Measurements from ENCODE around the gene HAUS2. TPM values are rescaled to one million over a fixed set of nuclear protein-coding genes. Genes with fewer than 3 reads are reported as not detected.

Gene HAUS2
- total RNA-seq, 3 donors from 2014 or later (not counting 1 experiment from before 2014, with no cell fraction given) = 24.9 to 26.2 (median 26.1) TPM

DNA sequence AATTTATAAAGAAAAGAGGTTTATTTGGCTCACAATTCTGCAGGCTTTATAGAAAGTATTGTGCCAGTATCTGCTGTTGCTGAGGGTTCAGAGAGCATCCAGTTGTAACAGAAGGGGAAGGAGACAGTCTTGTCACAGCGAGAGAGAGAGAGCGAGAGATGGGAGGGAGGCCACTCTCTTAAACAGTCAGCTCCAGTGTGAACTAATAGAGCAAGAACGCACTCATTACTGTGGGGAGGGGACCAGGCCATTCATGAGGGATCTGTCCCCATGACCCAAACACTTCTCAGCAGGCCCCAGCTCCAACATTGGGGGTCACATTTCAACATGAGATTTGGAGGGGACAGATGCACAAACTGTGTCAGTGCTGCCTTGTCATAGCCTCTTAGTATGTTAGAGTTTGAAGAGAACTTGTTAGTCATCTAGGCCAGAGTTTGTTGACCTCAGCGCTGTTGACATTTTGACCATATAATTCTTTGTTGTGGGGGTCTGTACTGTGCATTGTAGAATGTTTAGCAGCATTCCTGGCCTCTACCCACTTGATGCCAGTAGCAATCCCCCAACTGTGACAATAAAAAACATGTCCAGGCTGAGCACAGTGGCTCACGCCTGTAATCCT is 42.1 kb downstream of the HAUS2 start:
- no peak overlapping the region for H3K27ac ChIP-seq (ENCODE audit: low read length)
- peaks cover 6% of the 10 kb centered on the region for H3K36me3 ChIP-seq (ENCODE audit: control insufficient read depth, insufficient read depth, low read length)
- no peaks in the 10 kb centered on the region for H3K27me3 ChIP-seq (ENCODE audit: control insufficient read depth, insufficient read depth, low read length)
- Mint-ChIP-seq H3K36me3 (no peaks in the 10 kb centered on the region), H3K27me3 (ENCODE audit: low read depth in 2 of 2) (no peaks in the 10 kb centered on the region), H3K9me3 (no peaks in the 10 kb centered on the region), H3K4me1 (peaks cover 0 to 3% of the 10 kb centered on the region in 2 donors), H3K4me3 (no peak overlapping the region), H3K27ac (no peak overlapping the region)
- intact Hi-C loops (cut with micrococcal nuclease) = no loop called here
- H3K9me3 ChIP-seq (ENCODE audit: control insufficient read depth, insufficient read depth, low read length) = no peaks in the 10 kb centered on the region
- 98% methylated on average over 4 of the region's 5 CpGs for WGBS (ENCODE audit: insufficient coverage)
- ATAC-seq = no peak
- DNase-seq = no peak
- TF ChIP-seq, protein P1, sequence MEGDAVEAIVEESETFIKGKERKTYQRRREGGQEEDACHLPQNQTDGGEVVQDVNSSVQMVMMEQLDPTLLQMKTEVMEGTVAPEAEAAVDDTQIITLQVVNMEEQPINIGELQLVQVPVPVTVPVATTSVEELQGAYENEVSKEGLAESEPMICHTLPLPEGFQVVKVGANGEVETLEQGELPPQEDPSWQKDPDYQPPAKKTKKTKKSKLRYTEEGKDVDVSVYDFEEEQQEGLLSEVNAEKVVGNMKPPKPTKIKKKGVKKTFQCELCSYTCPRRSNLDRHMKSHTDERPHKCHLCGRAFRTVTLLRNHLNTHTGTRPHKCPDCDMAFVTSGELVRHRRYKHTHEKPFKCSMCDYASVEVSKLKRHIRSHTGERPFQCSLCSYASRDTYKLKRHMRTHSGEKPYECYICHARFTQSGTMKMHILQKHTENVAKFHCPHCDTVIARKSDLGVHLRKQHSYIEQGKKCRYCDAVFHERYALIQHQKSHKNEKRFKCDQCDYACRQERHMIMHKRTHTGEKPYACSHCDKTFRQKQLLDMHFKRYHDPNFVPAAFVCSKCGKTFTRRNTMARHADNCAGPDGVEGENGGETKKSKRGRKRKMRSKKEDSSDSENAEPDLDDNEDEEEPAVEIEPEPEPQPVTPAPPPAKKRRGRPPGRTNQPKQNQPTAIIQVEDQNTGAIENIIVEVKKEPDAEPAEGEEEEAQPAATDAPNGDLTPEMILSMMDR (IDR thresholded peaks at IDR 0.05) = no peak
- H3K4me1 ChIP-seq (ENCODE audit: control insufficient read depth, insufficient read depth, low read length) = no peaks in the 10 kb centered on the region
- H3K4me3 ChIP-seq (ENCODE audit: low read length) = no peak overlapping the region

DNA sequence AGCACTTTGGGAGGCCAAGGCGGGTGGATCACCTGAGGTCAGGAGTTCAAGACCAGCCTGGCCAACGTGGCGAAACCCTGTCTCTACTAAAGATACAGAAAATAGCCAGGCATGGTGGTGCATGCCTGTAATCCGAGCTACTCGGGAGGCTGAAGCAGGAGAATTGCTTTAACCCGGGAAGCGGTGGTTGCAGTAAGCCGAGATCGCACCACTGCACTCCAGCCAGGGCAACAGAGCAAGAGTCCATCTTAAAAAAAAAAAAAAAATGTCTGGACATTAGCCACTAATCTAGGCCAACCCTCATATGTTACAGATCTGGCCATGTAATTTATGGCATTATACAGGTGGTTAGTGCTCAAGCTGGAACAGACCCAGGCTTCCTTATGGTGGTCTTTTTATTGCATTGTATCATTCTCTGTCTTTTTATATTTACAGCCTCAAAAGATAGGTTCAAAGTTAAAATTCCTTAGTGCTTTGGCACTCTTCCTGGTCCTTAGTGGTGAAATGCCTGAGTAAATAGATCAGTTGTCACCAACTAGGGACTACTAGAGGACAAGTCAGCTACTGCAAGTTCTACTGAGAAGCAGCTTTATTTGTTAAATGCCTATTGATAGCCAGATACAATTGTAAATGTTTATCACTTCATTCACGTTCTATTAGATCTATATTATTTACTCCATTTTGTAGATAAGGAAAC is 42.7 kb downstream of the HAUS2 start:
- peak in 1 of 2 donors; percentile 21 for DNase-seq
- Histone ChIP-seq H3K27ac (ENCODE audit: low read length) (no peak overlapping the region), H3K4me3 (ENCODE audit: low read length) (no peak overlapping the region), H3K27me3 (ENCODE audit: control insufficient read depth, insufficient read depth, low read length) (no peaks in the 10 kb centered on the region), H3K9me3 (ENCODE audit: control insufficient read depth, insufficient read depth, low read length) (no peaks in the 10 kb centered on the region), H3K4me1 (ENCODE audit: control insufficient read depth, insufficient read depth, low read length) (no peaks in the 10 kb centered on the region), H3K36me3 (ENCODE audit: control insufficient read depth, insufficient read depth, low read length) (peaks cover 6% of the 10 kb centered on the region)
- no peak for ATAC-seq
- Mint-ChIP-seq H3K36me3 (no peaks in the 10 kb centered on the region), H3K9me3 (no peaks in the 10 kb centered on the region), H3K4me3 (no peak overlapping the region), H3K27ac (no peak overlapping the region), H3K4me1 (peaks cover 0 to 3% of the 10 kb centered on the region in 2 donors), H3K27me3 (ENCODE audit: low read depth in 2 of 2) (no peaks in the 10 kb centered on the region)
- WGBS (ENCODE audit: insufficient coverage) = 96% methylated on average over 9 of the region's 10 CpGs
- intact Hi-C loops (cut with micrococcal nuclease) = no loop called here
- TF ChIP-seq, protein P1 (IDR thresholded peaks at IDR 0.05) = no peak

DNA sequence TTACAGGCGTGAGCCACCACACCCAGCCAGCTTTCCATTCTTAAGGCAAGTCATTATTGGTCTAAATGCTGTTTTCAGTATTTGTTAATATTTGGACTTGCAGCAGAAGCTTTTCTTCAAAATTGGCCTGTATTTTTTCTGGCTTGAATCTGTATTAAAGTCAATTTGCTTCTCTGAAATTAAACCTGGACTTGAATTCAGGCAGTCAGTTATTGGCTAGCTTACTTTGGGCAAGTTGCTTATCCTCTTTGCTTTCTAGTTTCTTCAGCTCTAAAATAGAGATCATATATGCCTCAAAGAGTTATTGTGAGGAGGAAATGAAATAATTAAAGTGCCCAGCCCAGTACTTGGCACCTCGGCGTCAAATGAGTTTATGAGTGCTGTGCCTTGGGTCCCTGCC is 44.1 kb downstream of the HAUS2 start:
- Mint-ChIP-seq H3K4me1 (peaks cover 0 to 3% of the 10 kb centered on the region in 2 donors), H3K27ac (no peak overlapping the region), H3K9me3 (no peaks in the 10 kb centered on the region), H3K4me3 (no peak overlapping the region), H3K27me3 (ENCODE audit: low read depth in 2 of 2) (no peaks in the 10 kb centered on the region), H3K36me3 (no peaks in the 10 kb centered on the region)
- intact Hi-C loops (cut with micrococcal nuclease) = no loop called here
- WGBS (ENCODE audit: insufficient coverage) = 96% methylated on average over 3 of the region's 3 CpGs
- Histone ChIP-seq H3K4me3 (ENCODE audit: low read length) (no peak overlapping the region), H3K36me3 (ENCODE audit: control insufficient read depth, insufficient read depth, low read length) (peaks cover 5% of the 10 kb centered on the region), H3K9me3 (ENCODE audit: control insufficient read depth, insufficient read depth, low read length) (no peaks in the 10 kb centered on the region), H3K27ac (ENCODE audit: low read length) (no peak overlapping the region), H3K4me1 (ENCODE audit: control insufficient read depth, insufficient read depth, low read length) (no peaks in the 10 kb centered on the region), H3K27me3 (ENCODE audit: control insufficient read depth, insufficient read depth, low read length) (no peaks in the 10 kb centered on the region)
- ATAC-seq = no peak
- DNase-seq = no peak
- TF ChIP-seq, protein P1 (IDR thresholded peaks at IDR 0.05) = no peak
